ENCODE results near the gene MFAP3. TPM values are rescaled to one million over a fixed set of nuclear protein-coding genes. Genes with fewer than 3 reads are reported as not detected.

The MFAP3 gene
- total and polyA plus RNA-seq, 2 donors (not counting 1 experiment from before 2014, with no cell fraction given): 4.8 to 27.1 TPM

- 91% methylated on average over 2 of the region's 3 CpGs for WGBS (ENCODE audit: insufficient coverage)
- H3K27me3 Mint-ChIP-seq: no peaks in the 10 kb centered on the region
- H3K36me3 ChIP-seq (replicated peaks in 1 of 2; ENCODE audit: control extremely low read depth in 1 of 2, control insufficient read depth in 1 of 2, extremely low read depth in 1 of 2, insufficient read depth in 2 of 2, low read length in 1 of 2): peaks cover 0 to 17% of the 10 kb centered on the region in 2 experiments
- no peaks in the 10 kb centered on the region for H3K9me3 Mint-ChIP-seq (ENCODE audit: insufficient read depth)
- DNase-seq: no peak
- no peak overlapping the region for H3K4me3 ChIP-seq (ENCODE audit: control extremely low read depth in 1 of 5, extremely low read depth in 1 of 5, insufficient read depth in 1 of 5, low read depth in 2 of 5, low read length in 4 of 5)
- ATAC-seq (ENCODE audit: low read depth): no peak
- H3K4me2 ChIP-seq (replicated peaks; ENCODE audit: low read depth, low read length, poor library complexity, severe bottlenecking): no peak overlapping the region
- CTCF ChIA-PET: interaction anchor here (0.7 kb wide), 1 partner anchor 8 kb away, joined by 3 read pairs; no protein-coding TSS in a partner anchor
- peaks cover 5% of the 10 kb centered on the region for H4K20me1 ChIP-seq (ENCODE audit: control insufficient read depth, insufficient read depth, low read length, poor library complexity, severe bottlenecking)
- intact Hi-C loops (cut with micrococcal nuclease): no loop called here
- POLR2A ChIA-PET: no interaction called here
- TF ChIP-seq EZH2 (IDR thresholded peaks at IDR 0.05; ENCODE audit: borderline replicate concordance, insufficient read depth, low read depth, low read length, poor library complexity, severe bottlenecking) (no peak), CTCF (IDR thresholded peaks at IDR 0.05) (no peak)
- no peaks in the 10 kb centered on the region for H3K9me3 ChIP-seq (ENCODE audit: control extremely low read depth in 1 of 3, control insufficient read depth in 2 of 3, insufficient read depth in 1 of 3, low read length in 2 of 3)
- no peaks in the 10 kb centered on the region for H3K27me3 ChIP-seq (replicated peaks in 1 of 4; ENCODE audit: control extremely low read depth in 1 of 4, control insufficient read depth in 3 of 4, insufficient read depth in 4 of 4, low read length in 3 of 4)
- H3K27ac ChIP-seq (ENCODE audit: low read length in 2 of 2): no peak overlapping the region
- no peak overlapping the region for H3K27ac Mint-ChIP-seq
- no peaks in the 10 kb centered on the region for H3K4me1 ChIP-seq (ENCODE audit: control insufficient read depth in 2 of 2, insufficient read depth in 2 of 2, low read length in 2 of 2)
- peaks cover 2% of the 10 kb centered on the region for H3K79me2 ChIP-seq (ENCODE audit: control insufficient read depth, insufficient read depth, low read length)
- H3K9ac ChIP-seq (ENCODE audit: low read length): no peak overlapping the region
- H2AFZ ChIP-seq (ENCODE audit: insufficient read depth, low read depth, low read length, poor library complexity, severe bottlenecking): no peak overlapping the region
- H3K4me3 Mint-ChIP-seq: no peak overlapping the region
- H3K4me1 Mint-ChIP-seq: peaks cover 16% of the 10 kb centered on the region
These were observed 8.6 kb downstream of the MFAP3 start for GRCh38 chr5:154047324-154047723.

GRCh38 chr5:154049636-154050035, 10.9 kb downstream of the MFAP3 start:
- H3K4me1 ChIP-seq (ENCODE audit: control insufficient read depth in 2 of 2, insufficient read depth in 2 of 2, low read length in 2 of 2): no peaks in the 10 kb centered on the region
- WGBS (ENCODE audit: insufficient coverage): 91% methylated on average over 4 of the region's 5 CpGs
- H3K36me3 ChIP-seq (replicated peaks in 1 of 2; ENCODE audit: control extremely low read depth in 1 of 2, control insufficient read depth in 1 of 2, extremely low read depth in 1 of 2, insufficient read depth in 2 of 2, low read length in 1 of 2): peaks cover 0 to 38% of the 10 kb centered on the region in 2 experiments
- H3K27ac Mint-ChIP-seq: no peak overlapping the region
- no peak for DNase-seq
- H3K4me1 Mint-ChIP-seq: peaks cover 7% of the 10 kb centered on the region
- no peak overlapping the region for H3K4me3 Mint-ChIP-seq
- CTCF ChIA-PET: interaction anchor here (1.6 to 2.3 kb wide), 2 partner anchors 11 to 23 kb away, joined by 5 to 6 read pairs; partner anchors contain the start of genes FAM114A2 and MFAP3
- no peaks in the 10 kb centered on the region for H3K27me3 Mint-ChIP-seq
- intact Hi-C loops (cut with micrococcal nuclease): no loop called here
- H3K27ac ChIP-seq (ENCODE audit: low read length in 2 of 2): no peak overlapping the region
- TF ChIP-seq CTCF (IDR thresholded peaks at IDR 0.05): no peak
- TF ChIP-seq EZH2 (IDR thresholded peaks at IDR 0.05; ENCODE audit: borderline replicate concordance, insufficient read depth, low read depth, low read length, poor library complexity, severe bottlenecking): no peak
- H2AFZ ChIP-seq (ENCODE audit: insufficient read depth, low read depth, low read length, poor library complexity, severe bottlenecking): no peak overlapping the region
- POLR2A ChIA-PET: no interaction called here
- no peaks in the 10 kb centered on the region for H3K79me2 ChIP-seq (ENCODE audit: control insufficient read depth, insufficient read depth, low read length)
- H3K4me2 ChIP-seq (replicated peaks; ENCODE audit: low read depth, low read length, poor library complexity, severe bottlenecking): no peak overlapping the region
- no peaks in the 10 kb centered on the region for H3K9me3 Mint-ChIP-seq (ENCODE audit: insufficient read depth)
- no peak overlapping the region for H3K9ac ChIP-seq (ENCODE audit: low read length)
- H3K9me3 ChIP-seq (ENCODE audit: control extremely low read depth in 1 of 3, control insufficient read depth in 2 of 3, insufficient read depth in 1 of 3, low read length in 2 of 3): no peaks in the 10 kb centered on the region
- H3K27me3 ChIP-seq (replicated peaks in 1 of 4; ENCODE audit: control extremely low read depth in 1 of 4, control insufficient read depth in 3 of 4, insufficient read depth in 4 of 4, low read length in 3 of 4): no peaks in the 10 kb centered on the region
- peaks cover 5% of the 10 kb centered on the region for H4K20me1 ChIP-seq (ENCODE audit: control insufficient read depth, insufficient read depth, low read length, poor library complexity, severe bottlenecking)
- ATAC-seq (ENCODE audit: low read depth): no peak
- no peak overlapping the region for H3K4me3 ChIP-seq (ENCODE audit: control extremely low read depth in 1 of 5, extremely low read depth in 1 of 5, insufficient read depth in 1 of 5, low read depth in 2 of 5, low read length in 4 of 5)
